ENCODE data around the gene SPIN2A.
"Not testable (repeated sequence)": the region's sequence is repeated elsewhere in the genome, so short reads cannot be mapped to it uniquely, and the experiment has no call there.

Gene SPIN2A

GRCh38 chrX:57103489-57103888, 33.7 kb downstream of the SPIN2A start:
- Histone ChIP-seq H3K9me3 (ENCODE audit: control insufficient read depth, insufficient read depth, low read length) (no peaks in the 10 kb centered on the region), H3K36me3 (ENCODE audit: control insufficient read depth, insufficient read depth, low read length) (no peaks in the 10 kb centered on the region), H3K4me1 (ENCODE audit: control insufficient read depth, insufficient read depth, low read length) (no peaks in the 10 kb centered on the region), H3K27me3 (ENCODE audit: control insufficient read depth, insufficient read depth, low read length) (no peaks in the 10 kb centered on the region), H3K27ac (ENCODE audit: low read length) (no peak overlapping the region), H3K4me3 (ENCODE audit: low read length) (no peak overlapping the region)
- WGBS (ENCODE audit: insufficient coverage, insufficient read length): no CpG with 5 or more reads among the region's 3 CpGs
- DNase-seq (ENCODE audit: low read depth, low spot score): no peak

- not testable (repeated sequence) for H3K36me3 ChIP-seq (ENCODE audit: control insufficient read depth, insufficient read depth, low read length); H3K27me3 ChIP-seq (ENCODE audit: control insufficient read depth, insufficient read depth, low read length); H3K9me3 ChIP-seq (ENCODE audit: control insufficient read depth, insufficient read depth, low read length); DNase-seq (ENCODE audit: low read depth, low spot score); H3K4me1 ChIP-seq (ENCODE audit: control insufficient read depth, insufficient read depth, low read length); H3K4me3 ChIP-seq (ENCODE audit: low read length); H3K27ac ChIP-seq (ENCODE audit: low read length)
- no CpG with 5 or more reads among the region's 6 CpGs for WGBS (ENCODE audit: insufficient coverage, insufficient read length)
These were observed 34.3 kb downstream of the SPIN2A start for GRCh38 chrX:57102918-57103317.
